Fibroblast of the aortic adventitia (primary cell): ENCODE data around the gene NR2E1. TPM values are rescaled to one million over a fixed set of nuclear protein-coding genes. Genes with fewer than 3 reads are reported as not detected.

ENCODE experiments used
- DNase-seq: peaks from one replicate; pipeline ENCODE4 v3.0.0-alpha.2; 2010; ENCODE audit warnings: low read depth
- H3K4me3 ChIP-seq: 2 replicates; pipeline ENCODE4 v1.5.1; 2011; ENCODE audit warnings: low read depth, mild to moderate bottlenecking, control low read depth, low read length, moderate library complexity
- CTCF ChIP-seq: IDR thresholded peaks from 2 replicates; pipeline ENCODE4 v1.5.1; 2011; ENCODE audit warnings: mild to moderate bottlenecking, low read length, control low read depth, inconsistent platforms; ENCODE audit not compliant: insufficient read depth
- total RNA-seq: library from RNA; depleted of rRNA; stranded (reverse); fragments of >200 nt; gene quantifications from 2 replicates; pipeline ENCODE4 v1.2.3, GENCODE V29; 2012; ENCODE audit warnings: low replicate concordance

The NR2E1 gene
- total RNA-seq, 1 donor: not detected

GRCh38 chr6:108194503-108194902 is 28.7 kb downstream of the NR2E1 start:
- H3K4me3 ChIP-seq: no peak overlapping the region
- no peak for TF ChIP-seq CTCF
- no peak for DNase-seq

GRCh38 chr6:108195209-108195608 is 29.4 kb downstream of the NR2E1 start:
- no peak overlapping the region for H3K4me3 ChIP-seq
- no peak for DNase-seq
- TF ChIP-seq CTCF: no peak

GRCh38 chr6:108198761-108199498 is 33.1 kb downstream of the NR2E1 start:
- no peak for DNase-seq
- no peak for TF ChIP-seq CTCF
- no peak overlapping the region for H3K4me3 ChIP-seq

GRCh38 chr6:108200186-108200585 is 34.4 kb downstream of the NR2E1 start:
- TF ChIP-seq CTCF: no peak
- H3K4me3 ChIP-seq: no peak overlapping the region
- no peak for DNase-seq

GRCh38 chr6:108200631-108201030 is 34.8 kb downstream of the NR2E1 start:
- DNase-seq: peak; percentile 33
- no peak for TF ChIP-seq CTCF
- no peak overlapping the region for H3K4me3 ChIP-seq

- no peak for DNase-seq
- H3K4me3 ChIP-seq: no peak overlapping the region
- TF ChIP-seq CTCF: no peak
Observed at GRCh38 chr6:108203189-108204112, 37.6 kb downstream of the NR2E1 start.
